GM12892 (cell line): ENCODE measurements around the gene GAL3ST2.

Experiments used
- POLR2A ChIP-seq: IDR thresholded peaks from 2 replicates; pipeline ENCODE4 v1.6.1; 2011; ENCODE audit warnings: low read depth, low read length, control low read depth
- POLR2AphosphoS5 ChIP-seq: IDR thresholded peaks from 2 replicates; pipeline ENCODE4 v1.6.1; 2011; ENCODE audit warnings: low read depth, low read length, control low read depth
- TAF1 ChIP-seq: IDR thresholded peaks from 2 replicates; pipeline ENCODE4 v1.6.1; 2011; ENCODE audit warnings: low read depth, mild to moderate bottlenecking, control low read depth, low read length, borderline replicate concordance

DNA sequence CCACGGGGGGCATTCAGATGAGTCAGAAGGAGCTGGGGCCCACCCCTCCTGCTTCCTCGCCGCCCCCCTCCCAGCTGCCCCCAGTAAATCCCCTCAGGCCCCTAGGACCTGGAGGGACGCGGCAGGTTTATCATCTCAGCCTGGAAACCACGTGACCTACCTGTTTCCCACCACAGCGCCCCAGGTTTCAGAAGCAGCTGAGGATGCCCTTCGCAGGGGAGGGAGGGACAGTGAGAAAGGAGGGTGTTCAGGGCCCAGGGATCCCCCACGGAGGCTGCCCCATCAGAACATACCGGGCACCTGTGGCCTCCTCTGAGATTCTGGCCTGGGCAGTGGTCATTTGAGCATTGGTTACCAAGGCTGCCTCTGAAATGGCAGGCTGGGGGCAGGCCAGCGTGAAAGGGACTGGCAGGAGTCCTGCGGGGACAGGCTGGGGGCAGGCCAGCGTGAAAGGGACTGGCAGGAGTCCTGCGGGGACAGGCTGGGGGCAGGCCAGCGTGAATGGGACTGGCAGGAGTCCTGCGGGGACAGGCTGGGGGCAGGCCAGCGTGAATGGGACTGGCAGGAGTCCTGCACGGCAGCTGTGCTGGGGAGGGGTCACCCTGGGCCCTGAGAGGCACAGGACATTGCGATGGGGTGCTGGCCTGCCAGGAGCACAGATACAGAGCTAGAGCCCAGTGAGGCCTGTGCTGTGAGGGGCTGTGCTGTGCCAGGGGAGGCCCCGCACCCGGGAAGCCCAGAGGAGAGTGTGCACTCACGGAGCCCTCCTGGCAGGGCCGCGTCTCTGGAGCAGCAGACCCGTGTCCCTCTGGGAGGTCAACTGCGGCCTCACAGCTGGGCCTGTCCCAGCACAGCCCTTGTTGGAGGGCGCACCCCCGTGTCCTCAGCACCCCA, 33.9 kb downstream of the GAL3ST2 start:
- TF ChIP-seq TAF1, result no peak
- TF ChIP-seq POLR2A, result no peak
- no peak for TF ChIP-seq POLR2AphosphoS5
